Measurements from ENCODE around the gene JUN.

DNA sequence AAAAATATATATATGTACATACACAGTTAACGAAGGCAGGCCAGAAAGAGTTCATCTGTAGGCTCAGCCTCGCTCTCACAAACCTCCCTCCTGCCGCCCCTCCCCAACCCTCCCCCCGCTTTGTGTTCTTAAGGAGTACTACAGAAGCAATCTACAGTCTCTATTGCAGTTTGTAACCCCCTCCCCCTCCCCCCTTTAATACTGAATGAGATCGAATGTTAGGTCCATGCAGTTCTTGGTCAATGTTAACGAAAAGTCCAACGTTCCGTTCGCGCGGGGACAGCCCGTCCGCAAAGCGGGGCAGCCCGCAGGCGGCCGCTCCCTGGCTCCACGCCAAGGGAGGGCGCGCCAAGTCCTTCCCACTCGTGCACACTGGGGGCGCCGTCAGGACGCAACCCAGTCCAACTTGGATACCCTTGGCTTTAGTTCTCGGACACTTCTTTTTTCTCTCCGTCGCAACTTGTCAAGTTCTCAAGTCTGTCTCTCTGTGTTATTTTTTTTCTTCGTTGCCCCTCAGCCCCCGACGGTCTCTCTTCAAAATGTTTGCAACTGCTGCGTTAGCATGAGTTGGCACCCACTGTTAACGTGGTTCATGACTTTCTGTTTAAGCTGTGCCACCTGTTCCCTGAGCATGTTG, 2.2 kb downstream of the JUN start:
- TF ChIP-seq, protein P1, sequence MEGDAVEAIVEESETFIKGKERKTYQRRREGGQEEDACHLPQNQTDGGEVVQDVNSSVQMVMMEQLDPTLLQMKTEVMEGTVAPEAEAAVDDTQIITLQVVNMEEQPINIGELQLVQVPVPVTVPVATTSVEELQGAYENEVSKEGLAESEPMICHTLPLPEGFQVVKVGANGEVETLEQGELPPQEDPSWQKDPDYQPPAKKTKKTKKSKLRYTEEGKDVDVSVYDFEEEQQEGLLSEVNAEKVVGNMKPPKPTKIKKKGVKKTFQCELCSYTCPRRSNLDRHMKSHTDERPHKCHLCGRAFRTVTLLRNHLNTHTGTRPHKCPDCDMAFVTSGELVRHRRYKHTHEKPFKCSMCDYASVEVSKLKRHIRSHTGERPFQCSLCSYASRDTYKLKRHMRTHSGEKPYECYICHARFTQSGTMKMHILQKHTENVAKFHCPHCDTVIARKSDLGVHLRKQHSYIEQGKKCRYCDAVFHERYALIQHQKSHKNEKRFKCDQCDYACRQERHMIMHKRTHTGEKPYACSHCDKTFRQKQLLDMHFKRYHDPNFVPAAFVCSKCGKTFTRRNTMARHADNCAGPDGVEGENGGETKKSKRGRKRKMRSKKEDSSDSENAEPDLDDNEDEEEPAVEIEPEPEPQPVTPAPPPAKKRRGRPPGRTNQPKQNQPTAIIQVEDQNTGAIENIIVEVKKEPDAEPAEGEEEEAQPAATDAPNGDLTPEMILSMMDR (conservative IDR thresholded peaks at IDR 0.05 in 1 of 2, IDR thresholded peaks at IDR 0.05 in 1 of 2; ENCODE audit: extremely low read depth in 1 of 2, insufficient read depth in 1 of 2, low read depth in 1 of 2, low read length in 2 of 2): peak in 1 of 2 donors; percentile 44
- no peak for TF ChIP-seq EZH2 (IDR thresholded peaks at IDR 0.05; ENCODE audit: borderline replicate concordance, low read length)
